HL-60 (cell line): ENCODE measurements around the gene PITX1.

ENCODE experiments used
- DNase-seq, 2 experiments: peaks; one replicate each; pipeline ENCODE4 v3.0.0-alpha.2; 2010 to 2020; ENCODE audit warnings: low read depth in 1 of 2, low spot score in 1 of 2
- H3K27ac ChIP-seq: fragments of 250-450 bp; sonication (Bioruptor Pico); replicated peaks from 2 replicates; pipeline ENCODE4 v1.5.1; 2020; ENCODE audit warnings: mild to moderate bottlenecking, moderate library complexity
- H3K27me3 ChIP-seq: fragments of 250-450 bp; sonication (Bioruptor Pico); 2 replicates; pipeline ENCODE4 v1.5.1; 2021; ENCODE audit warnings: mild to moderate bottlenecking, moderate library complexity; ENCODE audit not compliant: insufficient read depth, poor library complexity, severe bottlenecking
- H3K4me3 ChIP-seq: replicated peaks from 2 replicates; pipeline ENCODE4 v1.5.1; 2011; ENCODE audit warnings: mild to moderate bottlenecking, control low read depth, low read length; ENCODE audit not compliant: insufficient read depth
- GABPA ChIP-seq: IDR thresholded peaks from 2 replicates; pipeline ENCODE4 v1.6.1; 2012; ENCODE audit warnings: low read depth
- POLR2AphosphoS5 ChIP-seq: IDR thresholded peaks from 2 replicates; pipeline ENCODE4 v1.6.1; 2012; ENCODE audit warnings: low read depth
- SPI1 ChIP-seq: IDR thresholded peaks from 2 replicates; pipeline ENCODE4 v1.6.1; 2012; ENCODE audit warnings: low read depth, mild to moderate bottlenecking, borderline replicate concordance
- TF ChIP-seq, protein P1 (sequence below): IDR thresholded peaks from 2 replicates; pipeline ENCODE4 v1.6.1; 2012; ENCODE audit warnings: low read depth; ENCODE audit not compliant: insufficient replicate concordance
- TF ChIP-seq, protein P2 (sequence below): IDR thresholded peaks from one replicate; pipeline ENCODE4 v1.5.1; 2011; ENCODE audit warnings: low read length, control low read depth, inconsistent platforms; ENCODE audit not compliant: insufficient read depth

PITX1 gene

GRCh38 chr5:135058331-135058732 is 24.3 kb upstream of the PITX1 start:
- H3K27me3 ChIP-seq: no peaks in the 10 kb centered on the region
- H3K4me3 ChIP-seq: no peak overlapping the region
- H3K27ac ChIP-seq: no peak overlapping the region
- no peak for DNase-seq
- TF ChIP-seq SPI1 (no peak), POLR2AphosphoS5 (no peak), GABPA (no peak)
- TF ChIP-seq, protein P1, sequence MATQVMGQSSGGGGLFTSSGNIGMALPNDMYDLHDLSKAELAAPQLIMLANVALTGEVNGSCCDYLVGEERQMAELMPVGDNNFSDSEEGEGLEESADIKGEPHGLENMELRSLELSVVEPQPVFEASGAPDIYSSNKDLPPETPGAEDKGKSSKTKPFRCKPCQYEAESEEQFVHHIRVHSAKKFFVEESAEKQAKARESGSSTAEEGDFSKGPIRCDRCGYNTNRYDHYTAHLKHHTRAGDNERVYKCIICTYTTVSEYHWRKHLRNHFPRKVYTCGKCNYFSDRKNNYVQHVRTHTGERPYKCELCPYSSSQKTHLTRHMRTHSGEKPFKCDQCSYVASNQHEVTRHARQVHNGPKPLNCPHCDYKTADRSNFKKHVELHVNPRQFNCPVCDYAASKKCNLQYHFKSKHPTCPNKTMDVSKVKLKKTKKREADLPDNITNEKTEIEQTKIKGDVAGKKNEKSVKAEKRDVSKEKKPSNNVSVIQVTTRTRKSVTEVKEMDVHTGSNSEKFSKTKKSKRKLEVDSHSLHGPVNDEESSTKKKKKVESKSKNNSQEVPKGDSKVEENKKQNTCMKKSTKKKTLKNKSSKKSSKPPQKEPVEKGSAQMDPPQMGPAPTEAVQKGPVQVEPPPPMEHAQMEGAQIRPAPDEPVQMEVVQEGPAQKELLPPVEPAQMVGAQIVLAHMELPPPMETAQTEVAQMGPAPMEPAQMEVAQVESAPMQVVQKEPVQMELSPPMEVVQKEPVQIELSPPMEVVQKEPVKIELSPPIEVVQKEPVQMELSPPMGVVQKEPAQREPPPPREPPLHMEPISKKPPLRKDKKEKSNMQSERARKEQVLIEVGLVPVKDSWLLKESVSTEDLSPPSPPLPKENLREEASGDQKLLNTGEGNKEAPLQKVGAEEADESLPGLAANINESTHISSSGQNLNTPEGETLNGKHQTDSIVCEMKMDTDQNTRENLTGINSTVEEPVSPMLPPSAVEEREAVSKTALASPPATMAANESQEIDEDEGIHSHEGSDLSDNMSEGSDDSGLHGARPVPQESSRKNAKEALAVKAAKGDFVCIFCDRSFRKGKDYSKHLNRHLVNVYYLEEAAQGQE: no peak
- TF ChIP-seq, protein P2, sequence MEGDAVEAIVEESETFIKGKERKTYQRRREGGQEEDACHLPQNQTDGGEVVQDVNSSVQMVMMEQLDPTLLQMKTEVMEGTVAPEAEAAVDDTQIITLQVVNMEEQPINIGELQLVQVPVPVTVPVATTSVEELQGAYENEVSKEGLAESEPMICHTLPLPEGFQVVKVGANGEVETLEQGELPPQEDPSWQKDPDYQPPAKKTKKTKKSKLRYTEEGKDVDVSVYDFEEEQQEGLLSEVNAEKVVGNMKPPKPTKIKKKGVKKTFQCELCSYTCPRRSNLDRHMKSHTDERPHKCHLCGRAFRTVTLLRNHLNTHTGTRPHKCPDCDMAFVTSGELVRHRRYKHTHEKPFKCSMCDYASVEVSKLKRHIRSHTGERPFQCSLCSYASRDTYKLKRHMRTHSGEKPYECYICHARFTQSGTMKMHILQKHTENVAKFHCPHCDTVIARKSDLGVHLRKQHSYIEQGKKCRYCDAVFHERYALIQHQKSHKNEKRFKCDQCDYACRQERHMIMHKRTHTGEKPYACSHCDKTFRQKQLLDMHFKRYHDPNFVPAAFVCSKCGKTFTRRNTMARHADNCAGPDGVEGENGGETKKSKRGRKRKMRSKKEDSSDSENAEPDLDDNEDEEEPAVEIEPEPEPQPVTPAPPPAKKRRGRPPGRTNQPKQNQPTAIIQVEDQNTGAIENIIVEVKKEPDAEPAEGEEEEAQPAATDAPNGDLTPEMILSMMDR: no peak

DNA sequence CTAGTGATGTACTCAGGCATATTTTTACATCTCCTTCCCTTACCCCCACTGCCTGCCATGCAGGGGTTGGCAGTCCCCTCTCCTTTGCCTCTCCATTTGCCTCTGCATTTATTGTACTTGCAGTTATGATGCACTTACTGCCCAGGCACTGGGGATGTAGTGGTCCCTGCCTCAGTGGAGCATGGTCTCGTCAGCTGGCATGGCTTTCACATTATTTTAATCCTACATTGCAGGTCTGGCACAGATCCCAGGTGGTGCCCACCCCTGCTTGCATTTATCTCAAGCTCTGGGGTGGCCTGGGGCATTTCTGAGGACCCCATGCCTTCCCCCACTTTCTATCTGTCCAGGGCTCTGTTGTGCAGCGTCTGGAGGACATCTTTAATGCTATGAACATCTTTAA is 23.2 kb upstream of the PITX1 start:
- H3K27ac ChIP-seq: no peak overlapping the region
- no peak for DNase-seq
- TF ChIP-seq, protein P2: no peak
- no peak for TF ChIP-seq SPI1
- no peak for TF ChIP-seq GABPA
- TF ChIP-seq, protein P1: no peak
- TF ChIP-seq POLR2AphosphoS5: no peak
- no peaks in the 10 kb centered on the region for H3K27me3 ChIP-seq
- H3K4me3 ChIP-seq: no peak overlapping the region

- TF ChIP-seq, protein P1: no peak
- no peak for TF ChIP-seq SPI1
- TF ChIP-seq, protein P2: no peak
- TF ChIP-seq POLR2AphosphoS5: no peak
- TF ChIP-seq GABPA: no peak
- Histone ChIP-seq H3K4me3 (no peak overlapping the region), H3K27me3 (no peaks in the 10 kb centered on the region), H3K27ac (no peak overlapping the region)
- no peak for DNase-seq
These were observed 22.4 kb upstream of the PITX1 start for GRCh38 chr5:135056316-135057030.
